ENCODE results near the gene BFSP2. TPM values are rescaled to one million over a fixed set of nuclear protein-coding genes. Genes with fewer than 3 reads are reported as not detected.

BFSP2 gene
- total and polyA plus RNA-seq, 2 of the 13 experiments (the other 11 are each of a cell fraction or from before 2014, with no cell fraction given) = not detected

- TF ChIP-seq MAFF (IDR thresholded peaks at IDR 0.05; ENCODE audit: low read depth, low read length) (peak; percentile 84), CHCHD3 (CRISPR knock-in tag; IDR thresholded peaks at IDR 0.05) (no peak), ZBTB44 (CRISPR knock-in tag; IDR thresholded peaks at IDR 0.05) (no peak), SUZ12 (IDR thresholded peaks at IDR 0.05; ENCODE audit: low read depth, low read length) (no peak), NR2C2 (CRISPR knock-in tag; IDR thresholded peaks at IDR 0.05; ENCODE audit: borderline replicate concordance) (0 out of 2 replicates have a peak, but pooled peaks have one; percentile 11), HOXA3 (CRISPR knock-in tag; IDR thresholded peaks at IDR 0.05) (no peak), ZNF256 (CRISPR knock-in tag; conservative IDR thresholded peaks at IDR 0.05) (no peak), GATA4 (IDR thresholded peaks at IDR 0.05; ENCODE audit: borderline replicate concordance, low read depth) (no peak), ZNF101 (CRISPR knock-in tag; IDR thresholded peaks at IDR 0.05; ENCODE audit: borderline replicate concordance, low read depth) (no peak), ZBTB7B (CRISPR knock-in tag; IDR thresholded peaks at IDR 0.05) (no peak), RARA (CRISPR knock-in tag; IDR thresholded peaks at IDR 0.05) (peak; percentile 43), MATR3 (CRISPR knock-in tag; IDR thresholded peaks at IDR 0.05) (no peak), SNRNP70 (IDR thresholded peaks at IDR 0.05; ENCODE audit: low read depth, low read length) (no peak), AKAP8 (CRISPR knock-in tag; IDR thresholded peaks at IDR 0.05) (no peak), ZNF879 (CRISPR knock-in tag; IDR thresholded peaks at IDR 0.05) (no peak), TERF1 (CRISPR knock-in tag; IDR thresholded peaks at IDR 0.05) (no peak), BRD4 (CRISPR knock-in tag; IDR thresholded peaks at IDR 0.05) (no peak), NR2F6 (IDR thresholded peaks at IDR 0.05) (no peak), NR2F6 (CRISPR knock-in tag; IDR thresholded peaks at IDR 0.05) (0 out of 2 replicates have a peak, but pooled peaks have one; percentile 33), ZNF772 (CRISPR knock-in tag; IDR thresholded peaks at IDR 0.05) (no peak), SP140L (CRISPR knock-in tag; IDR thresholded peaks at IDR 0.05; ENCODE audit: borderline replicate concordance) (no peak), RXRB (CRISPR knock-in tag; IDR thresholded peaks at IDR 0.05; ENCODE audit: borderline replicate concordance) (no peak), ZNF605 (CRISPR knock-in tag; IDR thresholded peaks at IDR 0.05) (no peak), TARDBP (CRISPR knock-in tag; IDR thresholded peaks at IDR 0.05) (no peak), CSRNP1 (CRISPR knock-in tag; IDR thresholded peaks at IDR 0.05) (no peak), HMG20A (CRISPR knock-in tag; IDR thresholded peaks at IDR 0.05; ENCODE audit: borderline replicate concordance) (no peak), ZBTB42 (CRISPR knock-in tag; IDR thresholded peaks at IDR 0.05) (no peak), FOXC1 (CRISPR knock-in tag; IDR thresholded peaks at IDR 0.05; ENCODE audit: borderline replicate concordance) (no peak)
Observed at GRCh38 chr3:133506215-133506901, 106.5 kb downstream of the BFSP2 start (continued).
